Stimulated activated CD8-positive, alpha-beta memory T cell treated with anti-CD3 and anti-CD28 coated beads, Interleukin-15, amount 100 ng/mL, for 1 hour (primary cell): ENCODE data around the gene TRAF5.

Experiments
- DNase-seq: peaks from one replicate; pipeline ENCODE4 v3.0.0-alpha.2; 2020; ENCODE audit warnings: low read depth

TRAF5 gene

GRCh38 chr1:211328084-211328694 lies 1.6 kb downstream of the TRAF5 start:
- no peak for DNase-seq

GRCh38 chr1:211328866-211329475 lies 2.3 kb downstream of the TRAF5 start:
- no peak for DNase-seq

- no peak for DNase-seq
These were observed 3.1 kb downstream of the TRAF5 start for GRCh38 chr1:211329764-211330201.

- no peak for DNase-seq
These were observed 3.8 kb downstream of the TRAF5 start for GRCh38 chr1:211330282-211330936.

DNA sequence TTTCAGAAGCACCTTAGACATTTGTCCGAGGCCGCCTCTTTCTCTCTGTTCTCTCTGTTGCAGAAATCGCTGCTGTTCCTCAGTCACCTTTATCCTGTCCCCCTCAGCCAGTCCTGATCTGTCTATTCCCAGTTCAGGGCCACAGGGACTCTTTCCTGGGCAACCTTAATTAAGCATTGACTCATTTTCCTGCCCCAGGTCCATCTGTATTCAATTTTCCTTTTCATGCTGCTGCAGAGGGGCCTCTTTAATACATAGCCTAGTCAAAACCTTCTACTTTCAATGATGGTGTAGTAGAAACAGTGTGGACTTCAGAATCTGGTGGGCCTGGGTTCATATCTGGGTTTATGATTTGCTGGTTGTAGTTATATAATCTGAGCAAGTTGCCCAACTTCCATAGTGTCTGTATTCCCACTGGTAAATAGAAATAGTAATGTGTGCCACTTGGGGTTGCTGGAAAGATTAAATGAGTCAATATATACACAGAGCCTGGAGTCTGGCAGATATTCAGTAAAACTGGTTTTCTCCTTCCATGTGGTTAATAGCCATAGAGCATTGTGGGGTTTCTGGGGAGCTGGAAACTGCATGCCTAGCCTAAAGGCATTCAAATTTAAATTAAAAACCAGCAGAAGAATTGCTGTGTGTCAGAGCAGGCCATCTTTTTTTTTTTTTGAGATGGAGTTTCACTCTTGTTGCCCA lies 4.5 kb downstream of the TRAF5 start:
- DNase-seq, result no peak

DNA sequence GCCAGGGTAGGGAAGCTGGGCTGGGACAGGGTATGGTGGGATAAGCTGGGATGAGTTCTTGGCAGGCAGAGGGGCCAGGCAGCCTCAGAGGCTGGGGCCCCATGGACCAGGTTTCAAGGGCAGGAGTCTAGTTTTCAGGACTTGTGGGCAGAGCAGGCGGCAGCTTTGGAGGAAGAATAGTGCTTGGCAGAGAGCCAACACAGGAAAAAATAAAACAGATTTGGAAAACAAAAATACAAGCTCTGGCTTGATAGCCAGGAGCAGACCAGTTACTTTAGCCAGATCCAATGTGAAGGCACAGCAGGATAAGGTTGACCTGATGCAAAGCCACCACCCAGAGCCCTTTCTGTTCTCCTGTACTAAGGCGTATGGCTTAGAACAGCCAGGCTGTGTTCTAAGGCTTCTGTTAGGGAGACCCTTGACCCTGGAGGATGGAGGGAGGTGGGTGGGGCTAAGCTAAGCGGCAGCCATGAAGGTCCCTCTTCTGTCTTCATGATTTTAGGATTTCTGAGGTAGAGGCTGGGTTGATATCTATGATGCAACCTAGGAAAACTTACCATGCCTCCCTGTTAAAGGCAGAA lies 5.5 kb downstream of the TRAF5 start:
- DNase-seq, result no peak

- no peak for DNase-seq
These were observed 6.2 kb downstream of the TRAF5 start for GRCh38 chr1:211332830-211333229.

GRCh38 chr1:211333906-211334305 lies 7.3 kb downstream of the TRAF5 start:
- DNase-seq, result no peak

DNA sequence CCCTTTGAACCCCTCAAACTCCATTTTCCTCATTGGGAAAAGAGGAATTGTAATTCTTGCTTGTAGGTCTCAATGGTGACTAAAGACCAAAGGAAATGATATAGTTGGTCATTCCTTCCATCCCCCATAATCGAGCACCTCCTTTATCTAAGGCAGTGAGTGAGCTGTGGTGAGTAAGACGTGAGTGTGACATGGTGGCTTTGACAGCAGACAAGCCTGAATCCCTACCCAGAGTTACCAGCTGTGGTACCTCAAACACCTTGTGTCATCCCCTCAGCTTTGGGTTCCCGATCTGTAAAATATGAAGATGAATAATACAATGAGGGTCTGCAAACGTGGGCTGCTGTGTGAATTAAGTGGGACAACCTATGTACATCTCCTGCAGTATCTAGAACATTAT lies 8.4 kb downstream of the TRAF5 start:
- no peak for DNase-seq

- DNase-seq, result no peak
These were observed 9.0 kb downstream of the TRAF5 start for GRCh38 chr1:211335522-211336157.

GRCh38 chr1:211336161-211336560 lies 9.5 kb downstream of the TRAF5 start:
- no peak for DNase-seq

DNA sequence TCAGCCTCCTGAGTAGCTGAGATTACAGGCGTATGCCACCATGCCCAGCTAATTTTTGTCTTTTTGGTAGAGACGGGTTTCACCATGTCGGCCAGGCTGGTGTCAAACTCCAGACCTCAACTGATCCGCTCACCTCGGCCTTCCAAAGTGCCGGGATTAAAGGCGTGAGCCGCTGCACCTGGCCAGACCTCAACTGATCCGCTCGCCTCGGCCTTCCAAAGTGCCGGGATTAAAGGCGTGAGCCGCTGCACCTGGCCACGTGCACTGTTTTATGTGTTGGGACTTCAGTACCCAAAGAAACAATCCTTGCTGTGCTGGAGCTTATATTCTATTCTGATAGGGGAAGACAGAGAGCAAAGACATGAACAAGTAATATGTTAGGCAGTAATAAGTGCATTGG lies 10.1 kb downstream of the TRAF5 start:
- DNase-seq, result no peak

DNA sequence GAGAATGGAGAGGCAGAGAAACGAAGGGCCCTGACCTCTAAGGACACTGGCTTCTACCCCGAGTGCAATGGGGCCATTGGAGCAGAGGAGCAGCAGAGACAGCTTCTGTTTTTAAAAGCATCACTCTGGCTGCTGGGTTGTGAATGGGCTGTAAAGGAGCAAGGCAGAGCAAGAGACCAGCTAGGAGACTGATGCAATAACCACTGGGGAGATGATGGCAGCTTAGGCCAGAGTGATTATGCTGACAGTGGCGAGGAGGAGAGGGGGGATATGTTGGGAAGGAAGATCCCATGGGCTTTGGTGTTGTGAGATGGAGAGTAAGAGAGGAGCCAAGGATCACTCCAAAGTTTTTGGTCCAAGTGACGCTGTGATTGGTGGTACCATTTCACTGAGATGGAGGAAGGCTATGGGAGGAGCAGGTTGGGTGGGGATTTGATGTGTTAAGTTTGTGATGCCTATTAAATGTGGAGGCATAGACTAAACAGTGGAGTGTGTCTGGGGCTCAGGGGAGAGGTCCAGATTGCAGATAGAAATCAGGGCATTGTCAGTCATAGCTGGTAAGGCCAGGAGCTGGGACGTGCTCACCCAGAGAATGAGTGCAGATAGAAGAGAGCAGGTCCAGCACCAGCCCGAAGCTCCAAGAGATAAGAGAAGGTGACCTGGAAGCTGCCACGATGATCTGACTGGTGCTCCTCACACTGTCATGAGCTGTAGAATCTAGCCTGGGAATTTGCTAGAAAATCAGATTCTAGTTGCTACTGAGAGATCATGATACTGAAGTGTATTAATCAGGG lies 11.0 kb downstream of the TRAF5 start:
- DNase-seq, result no peak

DNA sequence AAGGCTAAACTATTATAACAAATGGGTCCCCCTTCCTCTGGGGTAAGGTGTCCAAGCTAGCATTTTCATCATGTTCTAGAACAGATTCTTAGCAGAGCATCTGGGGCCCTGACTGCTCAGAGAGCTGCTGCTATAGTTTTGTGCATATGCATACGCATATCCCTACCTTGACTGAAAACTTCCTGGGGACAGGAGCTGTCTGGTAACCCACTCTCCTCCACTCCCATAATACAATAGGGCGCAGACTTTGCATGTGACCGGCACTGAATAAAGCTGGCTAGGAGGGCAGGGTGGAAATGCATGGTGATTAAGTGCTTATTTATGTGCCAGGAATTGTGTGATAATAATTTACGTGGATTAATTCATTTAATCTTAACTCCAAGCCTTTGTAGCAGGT lies 11.6 kb downstream of the TRAF5 start:
- no peak for DNase-seq

- no peak for DNase-seq
These were observed 13.0 kb downstream of the TRAF5 start for GRCh38 chr1:211339631-211340041.

GRCh38 chr1:211340622-211341507 lies 14.2 kb downstream of the TRAF5 start:
- no peak for DNase-seq

GRCh38 chr1:211341999-211342398 lies 15.4 kb downstream of the TRAF5 start:
- DNase-seq, result no peak

DNA sequence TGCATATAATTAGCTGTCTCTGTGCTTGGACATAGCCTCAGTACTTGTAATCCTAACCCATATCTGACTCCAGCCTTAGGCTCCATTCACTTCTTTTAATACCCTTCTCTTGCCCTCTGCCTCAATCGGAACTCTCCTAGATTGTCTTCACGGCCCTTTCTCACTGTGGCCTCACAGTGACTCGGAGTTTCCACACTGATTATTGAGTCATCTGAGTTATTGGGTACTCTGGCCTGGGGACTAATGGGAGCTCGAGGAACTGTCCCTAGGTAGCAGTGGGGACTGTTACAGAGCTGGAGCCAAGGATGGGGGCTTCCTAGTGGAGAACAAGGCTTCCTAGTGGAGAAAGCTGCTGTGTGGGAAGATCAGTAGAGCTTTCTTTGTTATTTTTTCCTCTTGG lies 17.0 kb downstream of the TRAF5 start:
- no peak for DNase-seq

GRCh38 chr1:211344152-211344618 lies 17.6 kb downstream of the TRAF5 start:
- no peak for DNase-seq

DNA sequence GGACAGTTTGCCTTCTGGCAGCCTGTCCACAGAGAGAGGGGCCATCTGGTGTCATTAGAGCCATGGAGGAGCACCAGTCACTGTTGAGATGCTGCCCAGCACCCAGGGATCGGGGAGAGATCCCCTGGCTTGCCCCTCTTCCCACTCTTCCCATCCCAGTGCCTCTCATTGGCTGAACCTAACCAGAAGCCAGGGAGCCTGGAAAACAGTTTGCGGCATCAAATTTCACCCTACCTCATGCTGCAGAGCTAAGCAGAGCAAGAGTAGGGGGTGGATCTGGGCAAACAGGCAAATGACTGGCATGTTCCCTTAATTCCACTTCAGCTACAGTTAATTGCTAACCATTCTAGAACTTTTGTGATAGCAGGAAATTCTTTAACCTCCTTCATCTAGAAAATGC lies 19.1 kb downstream of the TRAF5 start:
- no peak for DNase-seq
